HepG2 (cell line): ENCODE data around the gene SKP1.

Source experiments
- BORCS8-MEF2B ChIP-seq: sonication (generic); formaldehyde crosslinking; IDR thresholded peaks from 2 replicates; pipeline ENCODE4 v1.8.0; 2022; ENCODE audit warnings: mild to moderate bottlenecking, missing genetic modification reagents
- ELF4 ChIP-seq: sonication (generic); formaldehyde crosslinking; IDR thresholded peaks from 2 replicates; pipeline ENCODE4 v1.5.0; 2020; ENCODE audit warnings: missing genetic modification reagents, mild to moderate bottlenecking, moderate library complexity, borderline replicate concordance
- PCBP2 ChIP-seq: fragments of 200-400 bp; formaldehyde crosslinking; optimal IDR thresholded peaks from 2 replicates; pipeline ENCODE3; 2018; ENCODE audit warnings: low read length, low read depth; ENCODE audit not compliant: poor library complexity, severe bottlenecking
- ZNF274 ChIP-seq: sonication (generic); formaldehyde crosslinking; IDR thresholded peaks from 2 replicates; pipeline ENCODE4 v1.5.1; 2020; ENCODE audit warnings: mild to moderate bottlenecking, missing genetic modification reagents

- TF ChIP-seq PCBP2, result no peak
- TF ChIP-seq BORCS8-MEF2B (CRISPR knock-in tag), result no peak
- TF ChIP-seq ELF4 (CRISPR knock-in tag), result no peak
- no peak for TF ChIP-seq ZNF274 (CRISPR knock-in tag)
Measured at GRCh38 chr5:134145779-134146581, 30.8 kb downstream of the SKP1 start.
